NOMO-1 treated with DMSO at 0.1 percent for 48 hours (cell line): ENCODE measurements around the gene XXYLT1.

Experiments
- DNase-seq: peaks from one replicate; lab custom pipeline; 2025; ENCODE audit not compliant: unreplicated experiment; lab: John Stamatoyannopoulos, UW

XXYLT1 gene

DNA sequence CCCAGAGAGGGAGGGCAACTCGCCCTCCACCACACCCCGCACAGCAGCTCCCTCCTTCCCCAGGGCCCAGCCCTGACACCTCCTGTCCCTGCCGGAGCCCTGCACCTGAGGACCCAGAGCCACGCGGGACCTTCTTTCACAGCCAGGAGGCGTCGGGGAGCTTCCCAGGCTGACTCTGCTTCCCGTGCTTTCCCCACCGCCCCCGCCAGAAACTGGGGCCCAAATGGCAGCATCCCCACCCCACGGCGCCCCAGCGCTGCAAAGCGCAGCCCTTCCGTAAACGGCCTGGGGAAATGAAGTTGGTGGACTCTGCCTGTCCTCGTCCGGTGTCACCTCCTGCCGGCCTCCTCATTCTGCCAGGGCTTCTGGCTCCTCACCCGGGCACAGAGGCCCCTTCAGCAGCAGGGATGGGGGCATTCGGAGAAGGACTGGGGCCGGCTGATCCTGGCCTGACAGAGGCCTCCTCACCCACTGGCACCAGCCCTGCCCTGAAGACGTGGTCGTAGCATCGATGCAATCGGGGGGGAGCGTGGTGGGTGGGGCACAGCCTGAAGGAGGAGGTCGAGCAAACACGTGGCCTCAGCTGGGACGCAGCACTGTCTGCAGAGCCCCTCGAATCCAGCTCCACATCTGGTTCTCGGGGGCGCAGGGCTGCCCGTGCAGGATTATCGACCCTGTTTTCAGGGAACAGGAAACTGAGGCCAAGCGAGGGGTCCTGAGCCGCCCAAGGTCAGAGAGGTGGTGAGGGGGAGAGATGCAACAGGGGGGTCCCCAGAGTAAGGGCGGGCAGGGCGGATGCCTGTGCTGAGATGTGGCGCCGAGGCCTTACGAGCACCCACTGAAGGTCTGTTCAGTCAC is 235.4 kb downstream of the XXYLT1 start:
- no peak for DNase-seq

- DNase-seq: no peak
Measured at GRCh38 chr3:195034541-195034940, 236.4 kb downstream of the XXYLT1 start.

DNA sequence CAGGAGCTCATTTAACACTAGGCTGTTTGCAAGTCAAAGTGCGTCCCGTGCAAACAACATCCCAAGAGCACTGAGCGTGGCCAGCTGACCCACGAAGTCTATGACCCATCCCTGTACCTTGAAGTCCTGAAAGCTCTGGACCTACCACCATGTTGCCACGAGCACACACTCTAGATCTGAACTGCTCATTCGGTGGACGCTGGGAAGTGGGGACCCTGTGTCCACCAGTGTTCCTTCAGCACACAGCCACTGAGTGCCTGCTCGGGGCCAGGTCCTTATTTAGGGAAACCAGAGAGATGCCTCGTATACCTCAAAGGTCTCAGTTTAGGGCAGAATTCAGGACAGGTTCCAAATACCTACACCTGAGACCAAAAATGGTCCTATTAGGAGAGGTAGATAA is 236.9 kb downstream of the XXYLT1 start:
- DNase-seq: no peak

DNA sequence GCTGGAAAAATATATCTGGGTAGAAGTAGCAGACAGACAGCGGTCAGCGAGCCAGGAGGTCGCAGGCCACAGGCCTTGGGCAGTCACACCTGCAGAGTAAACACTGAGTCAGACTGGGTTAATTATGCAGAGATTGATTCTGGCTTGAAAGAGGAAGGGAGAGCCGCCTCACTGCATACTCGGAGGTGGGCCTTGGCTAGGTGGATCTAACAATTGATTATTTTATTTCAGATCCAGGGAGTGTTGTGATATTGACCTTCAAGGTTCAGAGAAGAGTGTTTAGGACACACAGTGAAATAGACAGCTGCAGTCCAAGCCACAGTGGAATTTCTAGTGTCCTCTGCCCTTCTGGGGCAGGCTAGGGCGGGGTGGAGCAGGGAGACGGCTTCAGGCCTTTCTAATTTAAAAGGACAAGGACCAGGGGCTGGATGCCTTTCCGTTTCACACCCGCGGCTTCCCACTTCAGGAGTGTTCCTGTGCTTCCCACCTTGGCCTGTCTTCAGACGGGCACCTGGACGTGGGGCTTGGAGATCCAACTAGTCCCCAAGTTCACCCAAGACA is 237.3 kb downstream of the XXYLT1 start:
- DNase-seq: no peak

DNA sequence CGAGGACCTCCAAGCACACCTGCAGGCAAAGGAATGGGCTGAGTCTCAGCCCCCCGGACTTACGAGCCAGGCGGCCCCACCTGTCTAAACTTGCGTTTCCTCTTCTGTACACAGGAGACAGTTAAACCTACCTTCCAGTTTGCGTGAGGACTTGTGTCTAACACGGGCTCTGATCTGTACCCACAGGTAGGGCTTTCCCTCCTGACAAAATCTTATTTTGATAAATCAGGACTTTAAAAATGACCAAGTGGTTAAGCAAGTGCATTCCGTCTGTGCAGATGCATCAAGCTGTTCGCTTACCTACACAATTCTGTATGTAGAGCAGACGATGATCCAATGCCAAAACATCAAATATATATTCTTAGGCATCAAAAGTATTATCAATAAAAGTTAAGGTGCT is 238.0 kb downstream of the XXYLT1 start:
- no peak for DNase-seq

DNA sequence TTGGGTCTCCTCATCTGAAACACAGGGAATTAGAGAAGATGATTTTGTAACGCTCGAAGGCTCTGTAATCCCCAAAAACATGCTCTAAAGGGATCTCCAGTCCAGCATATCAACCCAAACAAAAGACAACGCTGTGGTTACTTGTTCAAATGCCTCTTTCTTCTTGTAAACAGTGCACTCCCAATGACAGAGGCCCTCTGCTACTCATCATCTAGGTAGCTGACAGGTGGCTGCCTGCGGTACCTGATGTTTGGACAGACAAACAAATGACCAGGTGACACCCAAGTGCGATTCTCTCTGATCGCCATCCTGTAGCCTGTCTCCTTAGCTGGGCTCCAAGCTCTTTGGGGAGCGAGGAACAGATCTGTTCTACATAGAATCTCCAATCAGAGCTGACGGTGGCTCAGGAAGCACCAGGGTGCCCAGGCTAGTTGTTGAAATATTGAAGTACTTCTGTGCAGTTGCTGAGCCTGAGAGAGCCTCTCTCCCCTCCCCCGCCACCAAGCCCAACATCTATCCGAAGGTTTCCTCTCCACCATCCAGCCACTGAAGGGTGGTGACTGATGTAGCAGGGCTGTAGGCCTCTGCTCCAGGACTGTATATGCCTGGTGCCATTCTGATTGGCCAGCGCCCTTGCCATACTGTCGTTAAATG is 238.7 kb downstream of the XXYLT1 start:
- no peak for DNase-seq

GRCh38 chr3:195031574-195032003 is 239.4 kb downstream of the XXYLT1 start:
- no peak for DNase-seq

DNA sequence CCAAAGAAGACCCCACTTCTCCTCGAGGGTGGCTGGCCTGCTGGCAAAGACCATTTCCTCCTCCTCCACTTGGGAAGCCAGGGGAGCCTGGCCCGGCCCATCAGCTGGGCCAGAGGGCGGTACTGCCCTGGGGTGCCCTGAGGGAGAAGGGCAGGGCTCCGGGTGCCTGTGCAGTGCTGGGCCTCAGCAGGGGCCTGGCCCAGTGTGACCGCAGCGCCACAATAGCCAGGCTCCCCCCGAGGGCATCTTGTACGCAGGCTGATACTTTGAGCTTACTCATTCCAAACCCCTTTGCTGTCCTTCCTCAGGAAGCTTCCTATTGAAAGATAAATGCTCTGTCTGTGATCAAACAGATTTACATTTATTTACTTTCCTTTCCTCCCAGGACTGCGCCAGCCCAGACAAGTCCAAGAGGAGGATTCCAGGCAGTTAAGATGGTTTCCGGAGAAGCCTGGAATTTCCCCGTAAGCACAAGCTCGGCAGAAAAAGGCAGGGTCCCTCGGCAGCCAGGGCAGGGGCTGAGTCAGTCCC is 240.1 kb downstream of the XXYLT1 start:
- no peak for DNase-seq

GRCh38 chr3:195028877-195029606 is 241.9 kb downstream of the XXYLT1 start:
- DNase-seq: no peak

DNA sequence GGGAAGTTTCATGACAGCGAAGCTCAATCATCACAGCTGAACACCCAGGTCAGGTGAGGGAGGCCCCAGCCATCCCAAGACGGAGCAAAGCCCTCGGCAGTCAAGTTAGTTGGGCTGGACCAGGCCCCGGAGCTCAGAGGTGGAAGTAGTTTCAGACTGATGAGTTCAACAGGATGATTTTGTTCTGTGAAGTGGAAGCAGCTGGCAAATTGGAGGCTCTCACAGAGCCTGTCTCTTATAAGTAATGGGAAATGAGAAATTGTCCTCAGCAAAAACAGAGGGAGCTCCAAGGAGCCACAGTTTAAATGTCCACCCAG is 245.1 kb downstream of the XXYLT1 start:
- DNase-seq: no peak

- peak; percentile 39 for DNase-seq
Measured at GRCh38 chr3:195025056-195025883, 245.7 kb downstream of the XXYLT1 start.

DNA sequence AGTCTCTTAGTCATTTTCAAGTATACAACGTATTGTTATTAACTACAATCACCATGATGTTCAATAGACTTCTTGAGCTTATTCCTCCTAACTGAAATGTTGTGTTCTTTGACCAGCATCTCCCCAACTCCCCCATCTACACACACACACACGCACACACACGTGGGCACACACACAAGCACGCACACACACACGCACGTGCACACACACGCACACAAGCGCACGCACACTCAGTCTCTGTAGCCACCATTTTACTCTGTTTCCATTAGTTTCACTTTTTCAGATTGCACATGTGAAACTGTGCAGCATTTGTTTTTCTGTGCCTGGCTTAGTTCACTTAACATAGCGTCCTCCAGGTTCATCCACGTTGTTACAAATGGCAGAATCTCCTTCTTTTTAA is 247.0 kb downstream of the XXYLT1 start:
- no peak for DNase-seq

DNA sequence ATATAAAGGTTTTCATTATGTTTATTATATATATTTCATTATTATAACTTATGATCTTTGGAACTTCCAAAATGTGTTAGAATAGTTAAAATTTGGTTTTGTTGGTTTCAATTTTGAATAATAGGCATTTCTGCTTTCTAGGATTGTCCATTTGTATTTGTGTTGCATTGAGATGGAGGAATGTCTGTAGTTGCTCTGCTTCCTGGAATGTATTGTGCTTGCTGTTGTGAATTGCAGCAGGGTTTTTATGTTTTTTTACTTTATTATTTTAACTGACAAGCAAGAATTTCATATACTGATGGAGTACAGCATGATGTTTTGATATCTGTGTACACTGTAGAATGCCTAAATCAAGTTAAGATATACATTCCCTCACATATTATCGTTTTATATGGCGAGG is 247.4 kb downstream of the XXYLT1 start:
- no peak for DNase-seq

DNA sequence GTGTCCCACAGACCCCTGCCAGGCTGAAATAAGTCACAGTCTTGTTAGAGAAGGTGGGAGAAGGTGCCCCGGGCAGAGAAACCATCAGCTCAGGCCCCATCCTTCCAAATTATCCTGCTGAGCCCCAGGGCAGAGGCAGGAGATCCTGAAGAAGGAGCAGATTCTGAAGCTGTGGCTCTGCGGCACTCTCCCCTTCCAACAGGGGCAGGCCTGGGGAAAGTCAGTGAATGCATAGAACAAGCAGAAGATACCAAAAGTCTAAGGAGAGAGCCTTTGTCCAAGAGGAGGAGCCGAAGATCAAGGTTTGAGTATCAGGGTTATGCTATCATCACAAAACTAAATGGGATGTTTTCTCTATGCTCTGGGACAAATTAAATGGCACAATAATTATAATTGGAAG is 249.3 kb downstream of the XXYLT1 start:
- no peak for DNase-seq

- no peak for DNase-seq
Measured at GRCh38 chr3:195020921-195021320, 250.0 kb downstream of the XXYLT1 start.

- DNase-seq: no peak
Measured at GRCh38 chr3:195020185-195020584, 250.8 kb downstream of the XXYLT1 start.

DNA sequence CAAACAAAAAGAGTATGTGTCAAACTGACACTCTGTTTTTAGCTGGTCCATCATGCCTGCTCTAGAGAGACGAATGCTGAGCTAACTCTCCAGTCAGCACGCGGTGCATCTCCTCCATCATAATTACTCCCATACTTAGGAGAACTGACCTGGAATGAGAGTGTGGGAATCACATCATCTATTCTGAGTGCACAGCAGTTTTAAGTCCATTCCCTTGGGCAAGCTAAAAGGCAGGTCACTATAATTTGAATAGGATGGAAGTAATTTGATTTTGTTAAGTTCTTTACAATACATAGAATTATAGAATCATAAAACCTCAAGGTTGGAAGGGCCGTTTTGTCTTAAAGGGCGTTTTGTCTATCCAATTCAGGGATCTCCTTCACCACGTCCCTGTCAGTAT is 251.6 kb downstream of the XXYLT1 start:
- no peak for DNase-seq
